Kidney glomerular epithelial cell (primary cell): ENCODE measurements around the gene CALB2.

Experiments
- DNase-seq: peaks from one replicate; lab custom pipeline; 2025; lab: John Stamatoyannopoulos, UW

CALB2 gene

DNA sequence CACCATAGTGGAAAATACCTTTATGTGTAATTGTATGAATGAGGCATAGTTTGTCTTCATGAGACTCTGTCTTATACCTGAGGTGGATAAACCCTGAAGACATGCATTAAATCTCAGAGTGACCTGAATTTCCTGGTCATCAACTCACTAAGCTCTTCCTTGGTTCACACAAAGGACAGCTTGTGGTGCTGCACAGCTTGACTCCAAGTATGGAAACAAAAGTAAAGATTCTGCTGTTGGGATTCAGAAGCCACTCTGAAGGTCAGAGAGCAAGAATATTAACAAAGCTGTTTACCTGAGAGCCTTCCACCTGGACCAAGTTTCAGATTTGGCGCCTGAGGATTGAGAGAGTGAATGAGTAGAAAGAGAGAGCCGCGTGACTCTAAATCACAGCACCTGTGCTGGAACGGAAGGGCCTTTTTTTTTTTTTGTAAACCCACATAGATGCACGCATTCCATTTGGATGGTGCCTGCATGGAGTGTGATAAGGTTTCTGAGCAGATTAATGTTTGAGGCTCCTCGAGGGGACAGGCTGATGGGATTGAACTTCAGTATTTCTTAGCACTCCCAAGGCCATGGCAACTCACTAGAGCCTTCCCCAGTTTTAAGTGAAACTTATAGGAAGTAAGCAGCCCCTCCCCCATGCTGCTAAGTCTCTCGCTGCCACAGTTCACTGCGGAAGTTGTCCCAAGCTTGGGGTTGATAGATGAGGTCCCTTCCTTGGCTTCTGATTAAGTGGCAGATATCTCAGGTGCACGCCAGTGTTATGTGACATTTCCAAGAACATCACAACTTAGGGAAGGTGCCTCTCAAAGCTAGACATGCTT is 28.7 kb downstream of the CALB2 start:
- DNase-seq = no peak

DNA sequence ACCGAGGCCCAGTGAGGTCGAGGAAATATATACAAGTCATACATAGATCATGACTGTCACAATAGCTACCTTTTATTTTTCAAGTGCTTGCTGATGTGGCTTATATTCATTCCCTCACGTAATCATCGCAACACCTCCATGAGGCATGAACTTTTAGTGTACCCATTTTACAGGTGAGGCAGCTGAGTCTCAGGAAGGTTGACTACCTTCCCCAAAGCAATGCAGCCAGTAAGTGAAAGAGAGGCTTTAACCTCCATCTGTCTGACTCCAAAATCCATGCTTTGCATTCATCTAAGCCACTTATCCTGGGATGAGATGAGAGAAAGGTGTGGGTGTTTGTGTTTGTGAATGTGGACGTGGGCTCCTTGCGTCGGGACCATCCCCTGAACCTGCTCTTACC is 30.8 kb downstream of the CALB2 start:
- DNase-seq = no peak

DNA sequence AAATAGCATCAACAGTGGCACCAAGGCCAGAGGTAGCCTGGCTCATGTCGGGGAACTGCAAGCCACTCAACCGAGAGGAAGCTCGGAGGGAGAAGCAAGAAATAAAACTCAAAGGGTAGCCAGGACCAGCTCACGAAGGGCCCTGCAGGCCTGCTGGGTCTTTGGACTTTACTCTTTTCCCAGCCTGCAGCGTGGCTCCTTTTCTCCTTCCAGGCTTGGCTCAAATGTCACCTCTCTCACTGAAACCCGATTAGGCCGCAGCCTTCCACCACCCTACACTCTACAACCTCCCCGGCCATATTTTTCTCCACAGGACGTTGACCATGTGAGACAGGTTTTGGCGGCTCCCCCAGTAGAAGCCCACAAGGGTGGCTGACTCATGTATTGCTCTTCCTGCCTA is 38.1 kb downstream of the CALB2 start:
- DNase-seq = no peak

DNA sequence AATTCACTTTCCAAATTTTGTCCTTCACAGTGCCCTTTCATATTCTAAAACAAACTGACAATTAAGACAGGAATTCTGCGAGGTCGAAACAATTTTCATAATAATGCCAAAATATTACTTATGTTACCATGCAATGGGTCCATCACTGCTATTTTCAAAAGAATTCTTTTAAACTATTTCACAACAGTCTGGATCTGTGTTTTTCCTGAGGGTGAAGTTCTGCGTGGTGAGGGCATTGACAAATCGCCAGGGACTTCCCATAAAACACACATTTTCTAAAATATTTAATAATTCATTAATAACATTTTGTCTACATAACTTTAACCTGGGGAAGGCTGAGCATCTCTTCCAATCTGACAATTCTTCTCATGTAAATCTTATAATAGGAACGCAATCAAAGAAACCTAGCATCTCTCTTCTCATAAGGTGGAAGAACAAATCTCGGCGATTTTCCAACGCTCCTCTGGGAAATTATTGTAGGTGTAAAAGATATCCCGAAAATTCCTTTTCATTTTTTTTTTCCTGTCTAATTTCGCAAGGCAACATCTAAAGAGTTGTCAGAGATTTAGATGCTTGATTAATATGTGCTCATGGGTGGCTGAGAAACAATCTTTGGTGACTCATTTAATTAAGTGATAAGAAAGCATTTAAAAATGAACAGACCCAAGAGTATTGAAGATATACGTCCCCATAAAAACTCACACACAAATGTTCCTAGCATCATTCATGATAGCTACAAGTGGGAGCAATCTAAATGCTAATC is 41.5 kb downstream of the CALB2 start:
- DNase-seq = no peak

DNA sequence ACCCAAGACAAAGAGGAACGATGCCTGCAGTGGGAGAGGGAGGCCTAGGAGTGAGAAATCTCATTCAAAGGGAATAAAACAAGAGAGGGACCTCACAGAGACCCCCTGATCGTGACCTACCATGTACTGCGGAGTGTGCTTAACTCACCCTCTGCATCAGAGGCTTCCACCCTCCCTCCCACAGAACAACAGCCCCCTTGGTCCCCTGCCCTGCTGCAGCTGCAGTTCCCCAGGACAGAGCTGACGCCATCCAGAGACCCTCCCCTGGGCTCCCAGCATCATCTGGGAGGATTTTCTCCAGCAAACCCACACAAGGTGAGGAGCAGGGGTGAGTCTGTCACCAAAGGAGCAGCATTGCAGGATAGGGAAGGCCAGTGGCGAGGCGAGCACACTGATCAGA is 43.5 kb downstream of the CALB2 start:
- no peak for DNase-seq

DNA sequence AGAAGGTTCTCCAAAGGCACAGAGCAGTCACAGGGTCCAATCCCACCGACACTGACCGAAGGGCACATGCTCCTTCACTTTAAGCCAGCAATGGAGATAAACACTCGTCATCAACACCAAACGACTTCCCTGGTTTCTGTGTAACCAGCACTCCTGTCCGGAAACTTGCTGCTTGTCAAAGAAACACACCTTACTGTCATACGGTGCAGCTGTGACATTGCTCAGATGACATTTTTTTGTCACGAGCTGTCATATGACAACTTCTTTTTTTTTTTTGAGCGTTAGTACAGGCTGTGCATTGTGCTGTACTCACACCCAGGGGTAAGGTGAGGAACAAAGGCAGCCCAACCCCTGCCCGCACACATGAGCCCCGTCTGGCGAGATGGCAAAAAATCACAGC is 44.2 kb downstream of the CALB2 start:
- no peak for DNase-seq

DNA sequence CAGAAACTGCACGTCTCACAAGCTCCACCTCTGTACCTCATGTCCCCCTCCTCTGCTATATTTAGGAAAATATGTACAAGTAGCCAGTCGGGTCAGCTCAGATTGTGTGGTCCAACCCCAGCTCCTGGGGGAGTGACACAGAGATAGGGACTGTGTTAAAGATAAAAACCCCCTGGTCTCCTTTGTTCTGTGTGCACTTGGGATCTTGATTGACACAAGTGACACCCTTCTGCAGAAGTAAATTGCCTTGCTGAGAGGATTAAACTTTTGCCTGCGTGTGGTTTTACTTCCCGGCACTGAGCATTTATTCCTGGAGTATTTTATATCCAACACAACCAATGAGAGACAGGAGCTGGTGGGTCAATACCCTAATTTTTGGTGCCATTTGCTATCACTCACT is 45.8 kb downstream of the CALB2 start:
- DNase-seq = no peak

DNA sequence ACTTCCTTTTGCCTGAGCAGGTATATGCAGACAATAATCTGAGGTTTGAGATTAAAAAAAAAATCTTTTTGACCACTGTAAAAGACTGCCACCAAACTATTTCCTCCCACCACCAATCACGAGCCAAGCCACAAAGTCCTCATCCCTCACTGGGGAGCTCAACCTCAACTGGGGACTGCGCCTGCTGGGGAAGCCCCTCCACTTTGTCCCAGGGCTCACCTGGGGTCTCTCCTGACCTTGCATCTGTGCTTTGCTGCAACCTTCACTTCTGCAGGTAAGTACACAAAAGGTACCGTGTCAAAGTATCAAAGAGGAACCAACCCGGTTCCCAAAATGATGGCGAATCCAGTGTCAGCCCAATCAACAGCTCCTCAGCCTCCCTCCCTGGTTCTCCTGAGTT is 47.8 kb downstream of the CALB2 start:
- DNase-seq = no peak

DNA sequence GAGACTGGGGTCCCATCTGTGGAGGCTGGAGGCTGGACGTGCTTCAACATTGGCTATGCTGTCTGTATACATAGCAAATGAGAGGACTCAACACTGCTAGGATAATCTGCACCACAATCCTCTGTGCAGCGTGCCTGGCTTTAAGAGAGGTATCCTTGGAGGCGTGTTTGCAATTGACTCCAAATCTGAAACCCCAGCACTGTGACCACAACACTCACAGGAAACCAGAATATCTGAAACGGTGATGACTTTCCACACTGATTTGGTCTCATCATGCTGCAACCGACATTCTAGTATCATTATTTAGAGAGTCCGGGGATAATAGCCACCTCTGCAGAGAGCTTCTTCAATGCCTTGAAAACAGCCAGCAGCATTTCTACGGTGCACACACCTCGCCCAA is 48.2 kb downstream of the CALB2 start:
- no peak for DNase-seq

DNA sequence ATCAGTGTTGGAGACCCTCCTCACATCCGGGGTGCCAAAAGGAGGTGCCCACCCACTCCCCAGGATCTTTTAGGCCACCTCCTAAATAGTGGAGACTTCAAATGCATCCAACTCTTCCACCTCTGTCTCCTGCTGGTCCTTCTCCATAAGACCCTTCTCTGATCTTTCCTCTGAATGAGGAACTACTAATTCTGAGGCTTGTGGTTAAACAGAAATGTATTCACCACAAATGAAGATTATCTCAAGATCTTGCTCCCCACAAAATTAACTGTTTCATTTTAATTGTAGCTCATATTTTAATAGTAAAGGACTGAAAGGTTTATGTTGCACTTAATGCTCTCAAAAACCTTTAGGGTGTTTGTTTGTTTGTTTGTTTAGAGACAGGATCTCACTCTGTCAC is 49.2 kb downstream of the CALB2 start:
- no peak for DNase-seq

DNA sequence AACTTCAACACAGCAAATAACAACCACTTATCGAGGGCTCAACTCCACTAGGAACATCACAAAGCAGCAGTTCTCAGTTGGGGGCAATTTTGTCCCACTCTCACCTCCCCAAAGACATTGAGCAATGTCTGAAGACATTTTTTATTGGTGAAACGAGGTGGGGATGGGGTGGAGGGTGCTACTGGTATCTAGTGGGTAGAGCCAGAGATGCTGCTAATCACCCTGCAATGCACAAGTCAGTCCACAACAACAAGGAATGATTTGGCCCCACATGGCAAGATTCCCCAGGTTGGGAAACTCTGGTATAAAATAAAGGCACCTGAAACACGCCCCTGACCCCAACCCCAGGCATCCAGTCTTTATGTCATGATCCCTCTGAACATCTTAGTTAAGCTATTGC is 50.0 kb downstream of the CALB2 start:
- no peak for DNase-seq

DNA sequence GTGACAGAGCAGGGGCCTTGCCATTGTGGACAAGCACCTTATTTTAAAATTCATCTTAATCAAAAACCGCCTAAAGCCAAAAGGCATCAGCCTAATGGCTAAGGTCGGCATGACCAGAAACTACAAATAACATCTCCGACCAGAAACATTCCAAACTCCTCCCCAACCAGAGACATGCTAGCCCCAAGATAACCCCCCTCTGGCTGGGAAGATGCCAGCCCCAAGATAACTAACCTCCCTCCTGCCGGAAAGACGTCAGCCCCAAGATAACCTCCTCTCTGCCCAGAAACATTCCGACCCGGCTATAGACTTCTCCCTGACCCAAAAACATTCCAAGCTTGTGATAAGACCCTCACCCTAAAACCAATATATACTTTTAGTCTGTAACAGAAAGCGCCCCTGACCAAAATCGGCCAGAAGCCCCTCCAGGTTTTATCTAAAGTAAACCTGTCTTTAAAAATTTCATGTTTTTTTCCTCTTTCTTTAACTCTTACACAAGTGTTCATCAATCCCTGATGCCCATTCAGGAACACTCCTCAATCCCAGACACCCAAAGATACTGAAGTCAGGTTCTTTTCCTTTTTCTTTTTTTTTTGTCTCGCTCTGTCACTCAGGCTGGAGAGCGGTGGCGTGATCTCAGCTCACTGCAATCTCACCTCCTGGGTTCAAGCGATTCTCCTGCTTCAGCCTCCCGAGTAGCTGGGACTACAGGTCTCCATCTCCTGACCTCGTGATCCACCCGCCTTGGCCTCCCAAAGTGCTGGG is 50.7 kb downstream of the CALB2 start:
- DNase-seq = no peak

DNA sequence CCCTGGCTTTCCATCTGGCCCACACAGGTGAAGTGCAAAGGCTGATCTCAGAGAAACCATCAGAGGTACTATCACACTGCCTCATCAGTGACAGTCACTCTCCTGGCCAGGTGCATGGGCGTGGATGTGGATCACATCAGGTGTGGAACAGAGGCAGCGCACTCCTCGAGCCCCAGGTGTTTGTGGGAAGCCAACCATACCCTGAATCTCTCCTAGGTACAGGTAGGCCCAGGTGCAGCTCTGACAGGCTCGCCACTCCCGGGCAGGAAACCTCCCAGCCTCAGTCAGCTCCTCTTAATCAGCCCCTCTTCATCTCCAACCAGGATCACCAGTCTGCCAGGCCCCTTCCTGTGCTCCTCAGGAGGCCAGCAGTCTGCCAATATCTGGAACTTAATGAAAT is 51.6 kb downstream of the CALB2 start:
- no peak for DNase-seq

DNA sequence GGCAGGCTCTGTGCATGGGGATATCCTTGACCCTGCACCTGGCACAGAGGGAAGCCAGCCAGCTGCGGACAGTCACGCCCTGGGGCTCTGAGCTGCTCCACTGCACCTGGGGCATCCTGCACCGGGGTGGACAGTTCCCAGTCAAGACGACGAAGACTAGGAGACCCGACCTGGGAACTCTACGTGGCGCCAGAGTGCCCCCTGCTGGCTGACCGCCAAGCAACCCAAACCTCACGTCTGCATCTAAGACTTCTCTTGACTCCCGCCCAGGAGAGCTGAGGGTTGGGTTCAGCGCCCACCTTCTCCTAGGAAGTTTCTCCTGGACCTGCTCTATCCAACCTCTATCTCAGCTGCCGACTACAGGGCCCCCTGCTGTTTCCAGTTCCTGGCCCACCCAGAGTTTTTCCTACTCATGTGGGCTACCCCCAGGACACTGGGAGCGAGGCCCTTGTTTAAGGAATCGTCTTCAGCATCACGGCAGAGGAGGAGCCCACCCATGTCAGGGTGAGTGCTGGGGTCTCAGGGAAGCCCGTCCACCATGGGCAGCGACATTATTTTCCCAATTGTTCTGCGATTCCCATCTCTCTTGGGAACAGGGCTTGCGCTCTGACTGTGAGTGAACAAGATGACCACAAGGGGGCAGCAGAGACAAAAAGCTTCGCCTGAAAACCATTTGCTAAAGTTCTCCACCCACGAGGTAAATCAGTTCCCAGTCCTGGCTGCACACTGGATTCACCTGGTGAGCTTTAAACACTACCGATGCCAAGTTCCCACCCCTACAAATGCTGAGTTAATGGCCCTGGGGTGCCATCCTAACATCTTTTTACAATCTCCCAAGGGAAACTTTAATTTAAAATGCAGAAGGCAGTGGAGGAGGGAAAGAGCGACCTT is 54.0 kb downstream of the CALB2 start:
- DNase-seq = peak; percentile 61

DNA sequence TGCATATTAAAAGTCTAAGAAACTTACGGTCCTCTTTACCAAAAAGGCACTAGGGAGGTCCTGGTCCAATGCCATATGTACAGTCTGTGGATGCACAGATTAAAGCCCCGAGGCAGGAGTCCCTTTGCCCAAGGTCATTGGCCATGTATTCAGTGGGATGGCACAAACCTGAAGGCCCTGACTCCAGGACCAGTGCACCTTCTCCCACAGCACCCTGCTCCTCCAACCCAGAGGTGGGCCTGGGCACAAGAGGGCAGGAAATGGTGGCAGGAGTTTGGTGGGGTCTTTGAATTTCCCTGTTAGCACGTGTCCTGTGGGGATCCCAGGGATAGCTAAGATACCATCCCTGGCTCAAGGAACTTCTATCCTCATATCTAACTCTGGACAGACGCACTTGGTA is 54.8 kb downstream of the CALB2 start:
- no peak for DNase-seq

DNA sequence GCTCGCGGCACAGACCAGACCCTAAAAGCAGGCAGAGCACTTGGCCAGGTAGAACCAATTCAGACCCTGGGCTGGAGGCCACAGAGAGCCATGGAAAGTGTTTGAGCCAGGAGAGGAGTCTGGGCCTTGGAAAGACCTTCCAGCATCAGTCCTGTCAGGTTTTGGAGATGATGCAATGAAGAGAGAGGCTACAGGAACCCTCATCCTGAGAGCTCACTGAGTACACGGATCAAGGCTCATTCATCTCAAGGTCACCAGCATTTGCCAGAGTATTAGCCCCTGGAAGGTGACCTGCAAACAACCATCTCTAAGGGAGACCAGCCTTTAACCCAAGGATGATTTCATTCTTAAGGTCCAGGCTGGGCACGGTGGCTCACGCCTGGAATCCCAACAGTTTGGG is 55.5 kb downstream of the CALB2 start:
- DNase-seq = no peak

DNA sequence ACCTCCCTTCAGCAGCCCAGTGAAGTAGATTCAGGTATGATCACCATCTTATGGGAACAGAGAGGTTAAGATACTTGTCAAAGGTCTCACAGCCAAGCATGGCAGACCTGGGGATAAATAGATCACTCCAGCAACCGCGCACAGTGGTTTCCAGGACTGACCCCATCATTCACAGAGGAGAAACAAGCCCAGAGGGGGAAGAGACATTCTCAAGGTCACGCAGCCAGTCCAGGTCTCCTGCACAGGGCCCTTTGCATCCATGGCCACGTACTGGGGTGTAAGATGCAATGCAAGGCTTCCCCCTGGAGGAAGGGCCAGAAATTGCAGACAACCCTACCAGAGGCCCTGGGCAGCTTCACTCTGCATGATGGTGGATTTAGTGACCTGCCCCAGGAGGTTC is 63.4 kb downstream of the CALB2 start:
- no peak for DNase-seq

DNA sequence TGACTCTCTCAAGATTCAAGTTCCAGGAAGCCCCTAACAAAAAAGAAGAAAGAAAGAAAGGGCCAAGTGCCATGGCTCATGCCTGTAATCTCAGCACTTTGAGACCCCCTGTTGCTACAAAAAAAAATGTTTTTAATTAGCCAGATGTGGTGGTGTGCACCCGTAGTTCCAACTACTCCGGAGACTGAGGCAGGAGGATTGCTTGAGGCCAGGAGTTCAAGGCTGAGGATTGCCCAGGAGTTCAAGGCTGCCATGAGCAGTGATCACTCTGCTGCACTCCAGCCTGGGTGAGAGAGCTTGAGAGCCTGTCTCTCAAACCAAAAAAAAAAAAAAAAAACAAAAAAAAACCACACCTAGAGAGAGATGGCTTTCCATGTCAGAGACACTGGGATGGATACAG is 64.5 kb downstream of the CALB2 start:
- no peak for DNase-seq

DNA sequence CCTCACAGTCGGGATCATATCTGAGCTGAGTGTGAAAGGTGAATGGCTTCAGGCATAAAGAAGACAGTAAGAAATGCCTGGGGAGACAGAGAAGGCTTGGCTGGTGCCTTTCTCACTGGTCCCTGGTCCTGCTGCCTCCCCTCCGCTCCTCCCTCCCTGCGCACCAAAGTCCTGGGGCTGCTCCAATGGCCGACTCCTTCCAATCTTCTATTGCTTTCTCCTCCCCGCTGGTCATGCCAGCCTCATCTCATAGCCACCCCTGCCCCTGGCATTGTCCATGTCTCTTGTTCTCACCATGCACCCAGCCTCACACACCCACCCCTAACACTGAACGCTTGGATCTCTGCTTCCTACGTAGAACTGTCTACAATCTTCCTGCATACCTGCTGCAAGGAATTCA is 65.3 kb downstream of the CALB2 start:
- no peak for DNase-seq

DNA sequence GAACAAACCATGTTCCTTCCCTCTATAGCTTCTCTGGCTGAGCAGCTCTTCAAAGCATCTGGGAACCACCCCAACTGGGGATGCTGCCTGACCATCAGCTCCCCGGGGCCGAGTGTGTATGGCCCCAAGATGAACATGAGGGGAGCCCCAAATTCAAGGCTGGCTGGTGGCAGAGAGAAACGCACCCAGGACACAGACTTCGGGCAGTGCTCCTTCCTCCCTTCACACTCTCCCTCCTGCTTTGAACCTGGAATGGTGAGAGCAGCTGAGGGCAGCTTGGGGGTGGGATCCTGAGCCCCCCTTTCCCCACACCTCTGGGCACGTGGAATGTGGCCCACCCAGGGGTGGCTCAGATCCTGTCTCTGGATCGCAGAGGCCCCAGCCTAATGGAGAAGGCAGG is 66.1 kb downstream of the CALB2 start:
- DNase-seq = no peak

DNA sequence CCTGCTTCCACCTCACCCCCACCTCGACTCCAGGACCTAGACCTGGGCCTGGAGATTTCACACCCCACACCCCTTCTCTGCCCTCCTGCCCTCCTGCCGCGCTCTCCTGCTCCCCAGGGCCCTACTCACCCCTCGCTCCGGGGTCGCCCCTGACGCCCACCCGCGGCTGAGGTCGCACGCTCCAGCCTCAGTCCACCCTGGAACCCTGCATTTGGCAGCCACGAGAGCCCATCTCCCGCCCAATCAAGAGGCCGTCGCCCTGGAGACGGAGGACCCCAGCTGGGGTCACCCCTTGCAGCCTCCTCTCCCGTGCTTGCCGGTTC is 67.2 kb downstream of the CALB2 start:
- no peak for DNase-seq
